ENCODE results near the gene CELSR1.

The CELSR1 gene

DNA sequence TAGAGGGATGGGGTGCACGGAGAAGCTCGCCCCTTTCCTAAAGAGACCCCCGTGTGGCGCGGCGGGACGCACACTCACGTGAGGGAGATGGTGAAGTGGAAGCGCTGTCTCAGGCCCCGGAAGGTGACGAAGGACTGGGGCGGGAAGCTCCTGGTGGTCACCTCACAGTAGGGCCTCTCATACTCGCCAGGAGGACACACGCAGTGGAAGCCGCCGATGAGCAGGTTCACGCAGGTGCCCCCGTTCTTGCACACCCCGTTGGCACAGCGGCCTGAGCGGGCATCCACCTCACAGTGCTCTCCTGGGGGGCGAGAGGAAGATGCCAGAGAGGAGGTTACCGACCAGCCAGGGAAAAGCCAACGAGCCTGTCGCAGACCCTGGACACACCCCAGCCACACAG, 98.3 kb downstream of the CELSR1 start:
- Mint-ChIP-seq H3K27me3 (no peaks in the 10 kb centered on the region), H3K4me1 (ENCODE audit: low read depth) (no peaks in the 10 kb centered on the region), H3K27ac (no peak overlapping the region), H3K9me3 (no peaks in the 10 kb centered on the region), H3K4me3 (no peak overlapping the region), H3K36me3 (ENCODE audit: low read depth) (no peaks in the 10 kb centered on the region)

- no peak overlapping the region for H3K27ac Mint-ChIP-seq
- no peaks in the 10 kb centered on the region for H3K9me3 Mint-ChIP-seq
- no peaks in the 10 kb centered on the region for H3K27me3 Mint-ChIP-seq
- no peak overlapping the region for H3K4me3 Mint-ChIP-seq
- no peaks in the 10 kb centered on the region for H3K4me1 Mint-ChIP-seq (ENCODE audit: low read depth)
- no peaks in the 10 kb centered on the region for H3K36me3 Mint-ChIP-seq (ENCODE audit: low read depth)
Observed at GRCh38 chr22:46437671-46438440, 99.6 kb downstream of the CELSR1 start.

DNA sequence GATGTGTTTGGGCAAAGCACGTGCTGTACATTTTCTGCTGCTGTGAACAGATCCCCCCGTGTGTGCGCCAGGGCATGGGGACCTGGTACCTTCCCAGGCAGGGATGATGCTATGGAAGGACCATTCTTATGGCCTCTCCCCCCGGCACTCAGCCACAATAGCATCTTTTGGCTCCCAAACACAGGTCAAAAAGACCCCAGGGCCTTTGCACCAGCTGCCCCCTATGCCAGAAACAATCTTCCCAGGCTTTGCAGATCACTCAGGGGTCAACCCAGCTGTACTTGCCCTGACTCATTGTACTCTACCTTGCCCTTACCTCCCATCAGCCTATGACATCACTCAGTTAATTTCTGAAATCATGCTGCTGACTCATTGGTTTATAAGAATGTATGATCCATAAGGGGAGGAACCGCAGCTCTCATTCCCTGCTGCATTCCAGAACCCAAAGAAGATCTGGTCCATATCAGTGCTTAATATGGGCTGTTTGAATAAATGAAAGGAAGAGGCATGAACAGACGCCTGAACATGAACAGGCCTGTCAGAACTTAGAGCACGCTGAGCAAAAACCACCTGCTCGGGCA, 100.7 kb downstream of the CELSR1 start:
- no peaks in the 10 kb centered on the region for H3K27me3 Mint-ChIP-seq
- H3K9me3 Mint-ChIP-seq, result no peaks in the 10 kb centered on the region
- peaks cover 11% of the 10 kb centered on the region for H3K4me1 Mint-ChIP-seq (ENCODE audit: low read depth)
- no peaks in the 10 kb centered on the region for H3K36me3 Mint-ChIP-seq (ENCODE audit: low read depth)
- H3K4me3 Mint-ChIP-seq, result no peak overlapping the region
- no peak overlapping the region for H3K27ac Mint-ChIP-seq

DNA sequence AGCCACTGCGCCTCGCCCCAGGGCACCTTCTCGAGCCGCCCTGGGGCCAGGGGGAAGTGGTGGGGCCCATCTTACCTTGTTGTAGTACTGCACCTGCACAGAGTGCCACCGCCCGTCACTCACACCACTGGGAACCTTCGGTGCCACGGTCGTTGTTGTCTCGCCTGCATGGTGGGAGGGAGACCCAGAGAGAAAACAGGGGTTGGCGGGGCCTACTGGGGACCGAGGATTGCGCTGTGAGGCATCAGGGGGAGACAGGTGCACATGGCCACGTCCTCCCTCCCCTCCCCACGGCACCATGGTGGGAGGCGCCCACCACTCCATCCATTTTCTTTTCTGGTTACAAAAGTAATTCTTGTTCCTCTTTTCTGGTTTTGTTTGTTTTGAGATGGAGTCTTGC, 104.1 kb downstream of the CELSR1 start:
- no peaks in the 10 kb centered on the region for H3K27me3 Mint-ChIP-seq
- no peak overlapping the region for H3K4me3 Mint-ChIP-seq

DNA sequence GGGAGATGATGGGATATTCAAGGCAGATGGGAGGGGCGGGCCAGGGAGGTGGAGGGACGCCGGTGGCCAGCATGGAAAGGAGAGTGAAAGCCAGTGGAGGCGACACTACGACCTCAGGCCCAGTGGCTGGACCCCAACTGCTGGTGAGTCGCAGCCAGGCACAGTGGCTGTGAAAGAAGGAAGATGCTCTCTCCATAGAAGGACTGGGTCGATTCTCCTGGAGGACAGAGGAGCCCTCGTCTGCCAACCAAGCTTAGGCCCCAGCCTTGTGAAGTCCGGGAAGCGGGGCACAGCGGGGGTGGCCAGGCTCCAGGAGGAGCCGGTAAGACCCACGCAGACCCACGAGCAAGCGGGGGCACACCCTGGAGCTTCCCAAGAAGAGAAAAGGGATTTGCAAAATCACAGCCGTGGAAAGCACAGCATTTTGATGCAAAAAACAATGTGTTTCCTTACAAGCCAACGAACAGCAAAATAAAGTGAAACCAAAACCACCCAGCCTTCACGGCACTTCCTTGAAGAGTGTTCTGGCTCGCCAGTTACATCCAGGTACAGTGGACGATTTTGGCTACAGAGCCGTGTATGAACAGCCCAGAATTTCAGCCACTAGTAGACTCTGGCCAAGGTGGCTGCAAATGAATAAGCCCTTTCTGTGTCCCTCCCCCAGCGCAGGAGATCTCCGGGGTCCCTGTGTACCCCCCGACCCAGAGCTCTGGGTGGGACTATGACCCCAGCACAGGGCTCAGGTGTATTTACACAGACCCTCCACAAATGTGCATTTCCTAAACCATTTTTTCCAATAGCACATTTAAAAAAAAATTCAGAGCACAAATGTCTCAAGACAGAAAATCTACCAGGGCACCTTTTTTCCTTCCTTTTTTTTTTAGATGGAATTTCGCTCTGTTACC, 105.0 kb downstream of the CELSR1 start:
- Mint-ChIP-seq H3K27me3 (no peaks in the 10 kb centered on the region), H3K27ac (peak overlapping the region; percentile 93), H3K36me3 (ENCODE audit: low read depth) (no peaks in the 10 kb centered on the region), H3K4me3 (peak overlapping the region; percentile 82), H3K4me1 (ENCODE audit: low read depth) (peaks cover 13% of the 10 kb centered on the region), H3K9me3 (no peaks in the 10 kb centered on the region)

More for the DNA sequence above, 104.1 kb downstream of the CELSR1 start:
- no peaks in the 10 kb centered on the region for H3K36me3 Mint-ChIP-seq (ENCODE audit: low read depth)
- no peaks in the 10 kb centered on the region for H3K9me3 Mint-ChIP-seq
- peak overlapping the region; percentile 70 for H3K27ac Mint-ChIP-seq
- H3K4me1 Mint-ChIP-seq (ENCODE audit: low read depth), result peaks cover 13% of the 10 kb centered on the region

DNA sequence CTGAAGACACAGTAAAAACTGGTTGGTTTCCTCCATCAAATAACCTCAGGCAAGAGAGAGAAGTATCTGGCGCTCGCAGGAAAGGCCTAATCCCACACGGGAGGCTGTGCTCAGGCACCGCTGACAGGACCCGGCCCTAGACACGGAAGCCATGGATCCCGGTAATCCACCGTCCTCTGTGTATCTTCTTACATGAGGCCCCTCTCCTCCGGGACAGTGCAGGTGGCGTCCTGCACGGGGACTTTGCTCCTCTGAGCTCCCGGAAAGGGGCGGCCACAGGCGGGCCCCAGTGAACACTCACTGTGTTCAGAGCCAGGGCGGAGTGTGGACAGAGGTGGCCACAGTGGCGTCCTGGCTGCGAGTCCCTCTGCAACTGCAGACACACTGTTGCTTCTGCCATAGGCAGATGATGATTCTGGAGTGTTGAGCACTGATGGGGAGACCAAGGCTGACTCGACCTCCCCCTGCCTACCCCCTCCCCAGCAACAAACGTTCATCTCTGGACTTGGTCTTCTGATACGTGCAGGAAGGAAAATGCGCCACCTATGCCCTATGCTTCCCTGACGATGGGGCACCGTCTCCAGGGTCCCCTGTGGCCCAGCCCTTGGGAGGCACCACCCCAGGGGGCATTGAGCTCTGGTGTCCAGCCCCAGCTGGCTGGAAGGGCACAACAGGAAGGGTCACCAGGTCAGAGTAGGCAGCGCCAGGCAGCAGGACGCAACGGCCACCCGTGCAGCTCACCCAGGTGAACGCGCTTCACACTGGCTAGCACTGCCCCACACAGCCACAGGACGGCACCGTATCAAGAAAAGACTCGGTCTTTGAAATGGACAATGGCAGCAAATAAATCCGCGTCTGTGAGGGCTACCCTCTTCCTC, 106.2 kb downstream of the CELSR1 start:
- Mint-ChIP-seq H3K36me3 (ENCODE audit: low read depth) (no peaks in the 10 kb centered on the region), H3K27ac (no peak overlapping the region), H3K4me3 (peak overlapping the region; percentile 26), H3K4me1 (ENCODE audit: low read depth) (peaks cover 14% of the 10 kb centered on the region), H3K27me3 (no peaks in the 10 kb centered on the region), H3K9me3 (no peaks in the 10 kb centered on the region)

DNA sequence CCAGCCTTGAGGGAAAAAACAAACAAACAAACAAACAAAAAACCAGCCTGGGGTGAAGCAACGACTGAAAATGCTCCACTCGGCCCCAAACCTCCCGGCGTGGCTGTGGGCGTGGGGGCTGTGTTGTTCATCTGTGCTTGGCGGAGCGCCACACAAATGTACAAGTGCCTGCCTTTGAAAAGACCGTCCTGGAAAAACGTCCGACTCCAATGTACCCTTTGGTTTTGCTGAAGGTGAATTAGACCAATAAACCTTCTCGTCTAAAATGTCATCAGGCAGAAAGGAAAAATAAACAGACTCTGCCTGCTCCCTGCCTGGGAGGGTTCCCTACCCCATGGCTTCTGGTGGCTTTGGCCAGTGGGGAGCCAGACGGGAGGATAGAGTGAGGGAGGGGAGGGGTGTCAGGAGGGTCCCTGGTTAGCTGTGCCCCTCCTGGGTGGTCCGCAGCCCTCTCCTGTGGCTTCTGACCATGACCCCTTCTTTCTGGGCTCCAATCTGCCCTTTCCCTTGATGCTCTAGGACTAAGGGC, 108.0 kb downstream of the CELSR1 start:
- Mint-ChIP-seq H3K9me3 (no peaks in the 10 kb centered on the region), H3K36me3 (ENCODE audit: low read depth) (no peaks in the 10 kb centered on the region), H3K27ac (no peak overlapping the region), H3K4me1 (ENCODE audit: low read depth) (peaks cover 18% of the 10 kb centered on the region), H3K4me3 (no peak overlapping the region), H3K27me3 (no peaks in the 10 kb centered on the region)

- H3K27ac Mint-ChIP-seq, result no peak overlapping the region
- no peaks in the 10 kb centered on the region for H3K36me3 Mint-ChIP-seq (ENCODE audit: low read depth)
- H3K4me3 Mint-ChIP-seq, result no peak overlapping the region
- no peaks in the 10 kb centered on the region for H3K27me3 Mint-ChIP-seq
- H3K4me1 Mint-ChIP-seq (ENCODE audit: low read depth), result peaks cover 18% of the 10 kb centered on the region
- H3K9me3 Mint-ChIP-seq, result no peaks in the 10 kb centered on the region
Observed at GRCh38 chr22:46428602-46429324, 108.7 kb downstream of the CELSR1 start.

DNA sequence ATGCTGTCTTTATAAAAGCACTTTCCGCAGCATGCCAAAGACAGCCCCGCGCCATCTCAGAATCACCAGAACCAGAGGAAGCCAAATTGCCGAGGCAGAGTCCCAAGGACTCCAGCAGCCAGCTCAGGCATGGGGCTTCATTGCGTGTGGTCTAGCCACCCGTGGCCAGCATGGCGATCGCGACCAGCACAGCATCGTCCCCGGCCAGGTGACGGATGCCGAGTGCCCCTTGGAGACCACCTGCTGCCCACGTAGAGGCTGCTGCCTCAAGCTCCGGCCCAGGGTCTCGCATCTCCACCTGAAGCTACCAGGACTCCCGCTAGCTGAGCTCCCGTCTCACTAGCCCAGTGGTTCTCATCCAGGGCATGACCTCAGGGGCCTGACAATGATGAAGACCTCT, 109.2 kb downstream of the CELSR1 start:
- no peak overlapping the region for H3K4me3 Mint-ChIP-seq
- no peaks in the 10 kb centered on the region for H3K9me3 Mint-ChIP-seq
- no peaks in the 10 kb centered on the region for H3K36me3 Mint-ChIP-seq (ENCODE audit: low read depth)
- H3K27me3 Mint-ChIP-seq, result no peaks in the 10 kb centered on the region
- H3K27ac Mint-ChIP-seq, result no peak overlapping the region
- peaks cover 18% of the 10 kb centered on the region for H3K4me1 Mint-ChIP-seq (ENCODE audit: low read depth)

DNA sequence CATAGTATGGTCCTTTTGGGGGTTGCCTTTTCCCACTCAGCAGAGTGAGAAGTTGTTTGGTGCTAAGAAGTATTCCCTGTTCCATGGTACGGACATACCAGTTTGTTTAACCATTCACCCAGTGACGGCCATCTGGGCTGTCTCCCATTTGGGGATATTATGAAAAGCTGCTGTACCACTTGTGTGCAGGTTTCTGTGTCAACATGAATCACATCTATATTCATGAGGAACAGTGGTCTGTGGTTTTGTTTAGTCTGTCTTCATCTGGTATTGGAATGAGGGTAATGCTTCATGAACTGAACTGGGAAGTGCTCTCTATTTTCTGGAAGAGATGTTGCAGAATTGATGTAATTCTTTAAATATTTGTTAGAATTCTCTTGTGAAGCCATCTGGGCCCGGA, 112.4 kb downstream of the CELSR1 start:
- Mint-ChIP-seq H3K36me3 (ENCODE audit: low read depth) (no peaks in the 10 kb centered on the region), H3K4me3 (no peak overlapping the region), H3K9me3 (no peaks in the 10 kb centered on the region), H3K27ac (no peak overlapping the region), H3K4me1 (ENCODE audit: low read depth) (peaks cover 6% of the 10 kb centered on the region), H3K27me3 (no peaks in the 10 kb centered on the region)

DNA sequence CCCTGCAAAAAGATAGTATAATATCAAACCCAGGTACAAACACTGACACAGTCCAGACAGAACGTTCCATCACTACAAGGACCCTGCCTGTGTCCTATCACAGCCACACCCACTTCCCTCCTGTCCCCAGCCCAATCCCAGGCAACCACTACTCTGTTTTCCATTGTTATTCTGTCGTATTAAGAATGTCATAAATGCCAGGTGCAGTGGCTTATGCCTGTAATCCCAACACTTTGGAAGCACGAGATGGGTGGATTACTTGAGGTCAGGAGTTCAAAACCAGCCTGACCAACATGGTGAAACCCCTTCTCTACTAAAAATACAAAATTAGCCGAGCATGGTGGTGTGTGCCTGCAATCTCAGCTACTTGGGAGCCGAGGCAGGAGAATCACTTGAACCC, 112.9 kb downstream of the CELSR1 start:
- no peak overlapping the region for H3K27ac Mint-ChIP-seq

DNA sequence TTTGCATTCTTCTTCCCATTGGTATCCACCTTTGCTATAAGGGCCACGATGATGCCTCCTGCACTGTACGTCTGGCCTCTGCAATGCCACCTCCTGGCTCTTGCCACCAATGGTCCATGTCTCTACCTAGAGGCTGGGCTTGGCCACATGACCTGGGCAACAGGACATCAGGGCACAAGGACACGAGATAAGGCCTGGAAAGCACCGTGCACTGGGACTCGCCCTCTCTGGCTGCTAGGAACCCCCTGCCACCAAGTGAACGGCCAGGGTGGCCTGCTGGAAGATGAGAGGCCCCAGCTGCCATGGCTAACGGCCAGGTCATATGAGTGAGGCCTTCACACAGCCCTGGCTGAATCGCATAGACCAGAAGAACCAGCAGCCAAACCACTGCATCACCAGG, 114.5 kb downstream of the CELSR1 start:
- Mint-ChIP-seq H3K27me3 (no peaks in the 10 kb centered on the region), H3K27ac (no peak overlapping the region), H3K36me3 (ENCODE audit: low read depth) (no peaks in the 10 kb centered on the region), H3K4me1 (ENCODE audit: low read depth) (peaks cover 6% of the 10 kb centered on the region), H3K4me3 (no peak overlapping the region), H3K9me3 (no peaks in the 10 kb centered on the region)

More for the DNA sequence above, 112.9 kb downstream of the CELSR1 start:
- Mint-ChIP-seq H3K4me1 (ENCODE audit: low read depth) (peaks cover 6% of the 10 kb centered on the region), H3K36me3 (ENCODE audit: low read depth) (no peaks in the 10 kb centered on the region), H3K9me3 (no peaks in the 10 kb centered on the region), H3K27me3 (no peaks in the 10 kb centered on the region), H3K4me3 (no peak overlapping the region)

- no peaks in the 10 kb centered on the region for H3K9me3 Mint-ChIP-seq
- H3K4me1 Mint-ChIP-seq (ENCODE audit: low read depth), result peaks cover 5% of the 10 kb centered on the region
- H3K27ac Mint-ChIP-seq, result no peak overlapping the region
- H3K4me3 Mint-ChIP-seq, result no peak overlapping the region
- H3K27me3 Mint-ChIP-seq, result no peaks in the 10 kb centered on the region
- no peaks in the 10 kb centered on the region for H3K36me3 Mint-ChIP-seq (ENCODE audit: low read depth)
Observed at GRCh38 chr22:46421267-46421666, 116.2 kb downstream of the CELSR1 start.

All from stimulated activated naive CD8-positive, alpha-beta T cell treated with anti-CD3 and anti-CD28 coated beads, Interleukin-15, Interleukin-2, amounts not matched to agents 100 ng/mL and 50 ng/mL, for 24 hours (primary cell).